Neural cell (in vitro differentiated cells): Measurements from ENCODE around the gene YY1. TPM values are rescaled to one million over a fixed set of nuclear protein-coding genes. Genes with fewer than 3 reads are reported as not detected.

Experiments used
- H2AFZ ChIP-seq: fragments of 200-600, 300-800 bp; sonication (generic), shearing (Covaris generic); 2 replicates; pipeline ENCODE4 v1.6.0; 2014; ENCODE audit warnings: low read depth, mild to moderate bottlenecking, antibody characterized with exemption, low read length, moderate library complexity
- H3F3A ChIP-seq: fragments of 200-600 bp; shearing (Covaris generic); 2 replicates; pipeline ENCODE4 v1.6.1; 2016; ENCODE audit warnings: mild to moderate bottlenecking, moderate library complexity, mixed read lengths, antibody characterized with exemption, low read length; ENCODE audit not compliant: insufficient read depth, poor library complexity, severe bottlenecking
- H3K27ac ChIP-seq: fragments of 200-600, 300-800 bp; sonication (generic), shearing (Covaris generic); 2 replicates; pipeline ENCODE4 v1.5.1; 2014; ENCODE audit warnings: mild to moderate bottlenecking, low read length, moderate library complexity
- H3K27me3 ChIP-seq: fragments of 300-800, 200-600 bp; sonication (generic), shearing (Covaris generic); 2 replicates; pipeline ENCODE4 v1.6.0; 2014; ENCODE audit warnings: mild to moderate bottlenecking, low read depth, low read length, moderate library complexity; ENCODE audit not compliant: insufficient read depth
- H3K36me3 ChIP-seq: fragments of 300-800, 200-600 bp; sonication (generic), shearing (Covaris generic); 2 replicates; pipeline ENCODE4 v1.5.1; 2014; ENCODE audit warnings: mild to moderate bottlenecking, antibody characterized with exemption, low read length, moderate library complexity; ENCODE audit not compliant: insufficient read depth
- H3K4me2 ChIP-seq: fragments of 300-800, 200-600 bp; sonication (generic), shearing (Covaris generic); 2 replicates; pipeline ENCODE4 v1.6.0; 2014; ENCODE audit warnings: mild to moderate bottlenecking, low read length
- H3K4me3 ChIP-seq: fragments of 300-800, 200-600 bp; sonication (generic), shearing (Covaris generic); 2 replicates; pipeline ENCODE4 v1.5.1; 2014; ENCODE audit warnings: mild to moderate bottlenecking, low read length, moderate library complexity
- H3K79me2 ChIP-seq: fragments of 200-600 bp; shearing (Covaris generic); replicated peaks from 2 replicates; pipeline ENCODE4 v1.6.0; 2014; ENCODE audit warnings: mild to moderate bottlenecking, low read length, moderate library complexity; ENCODE audit not compliant: insufficient read depth
- H3K9ac ChIP-seq: fragments of 300-800, 200-600 bp; sonication (generic), shearing (Covaris generic); 2 replicates; pipeline ENCODE4 v1.6.1; 2016; ENCODE audit warnings: mild to moderate bottlenecking, low read length, mixed read lengths
- H3K9me2 ChIP-seq: fragments of 200-600 bp; shearing (Covaris generic); 2 replicates; pipeline ENCODE4 v1.6.1; 2016; ENCODE audit warnings: mild to moderate bottlenecking, low read length, mixed read lengths; ENCODE audit not compliant: insufficient read depth
- H3K9me3 ChIP-seq: fragments of 200-600, 300-800 bp; sonication (generic), shearing (Covaris generic); 2 replicates; pipeline ENCODE4 v1.6.1; 2016; ENCODE audit warnings: mild to moderate bottlenecking, mixed run types, low read length, moderate library complexity, mixed read lengths
- H4K20me1 ChIP-seq: fragments of 200-600 bp; shearing (Covaris generic); 2 replicates; pipeline ENCODE4 v1.6.1; 2016; ENCODE audit warnings: mild to moderate bottlenecking, mixed run types; ENCODE audit not compliant: insufficient read depth
- EP300 ChIP-seq: fragments of 450-650 bp; conservative IDR thresholded peaks from 2 replicates; pipeline ENCODE4 v1.6.1; 2014; ENCODE audit warnings: antibody characterized with exemption, mild to moderate bottlenecking, moderate library complexity; ENCODE audit not compliant: poor library complexity, severe bottlenecking
- EZH2 ChIP-seq: fragments of 200-600, 300-800 bp; shearing (Covaris generic), sonication (generic); IDR thresholded peaks from 2 replicates; pipeline ENCODE4 v1.6.1; 2014; ENCODE audit warnings: antibody characterized with exemption, low read length, borderline replicate concordance, mild to moderate bottlenecking; ENCODE audit not compliant: insufficient read depth, poor library complexity, severe bottlenecking
- MXI1 ChIP-seq: fragments of 450-650 bp; conservative IDR thresholded peaks from 2 replicates; pipeline ENCODE4 v1.6.1; 2014; ENCODE audit warnings: antibody characterized with exemption, mild to moderate bottlenecking; ENCODE audit not compliant: poor library complexity, severe bottlenecking
- POLR2AphosphoS5 ChIP-seq: IDR thresholded peaks from 2 replicates; pipeline ENCODE4 v1.6.1; 2012
- RAD21 ChIP-seq: fragments of 450-650 bp; conservative IDR thresholded peaks from 2 replicates; pipeline ENCODE4 v1.6.1; 2014; ENCODE audit warnings: antibody characterized with exemption, mild to moderate bottlenecking, moderate library complexity
- SMC3 ChIP-seq: fragments of 450-650 bp; conservative IDR thresholded peaks from 2 replicates; pipeline ENCODE4 v1.6.1; 2014; ENCODE audit warnings: antibody characterized with exemption, mild to moderate bottlenecking, moderate library complexity; ENCODE audit not compliant: poor library complexity
- TAF1 ChIP-seq: IDR thresholded peaks from 2 replicates; pipeline ENCODE4 v1.6.1; 2012; ENCODE audit warnings: low read depth
- polyA plus RNA-seq: library from polyadenylated mRNA; depleted of rRNA; stranded (reverse); fragments of >200 nt; gene quantifications from 2 replicates; pipeline ENCODE4 v1.2.3, GENCODE V29; 2014
- TF ChIP-seq, protein P1 (sequence below): IDR thresholded peaks from 2 replicates; pipeline ENCODE4 v1.6.1; 2012; ENCODE audit warnings: borderline replicate concordance
- TF ChIP-seq, protein P2 (sequence below): fragments of 450-650 bp; IDR thresholded peaks from 2 replicates; pipeline ENCODE4 v1.5.1; 2014; ENCODE audit warnings: antibody characterized with exemption, mild to moderate bottlenecking, moderate library complexity; ENCODE audit not compliant: poor library complexity, severe bottlenecking

The YY1 gene
- polyA plus RNA-seq, 1 donor from 2014 or later: 50.4 TPM

DNA sequence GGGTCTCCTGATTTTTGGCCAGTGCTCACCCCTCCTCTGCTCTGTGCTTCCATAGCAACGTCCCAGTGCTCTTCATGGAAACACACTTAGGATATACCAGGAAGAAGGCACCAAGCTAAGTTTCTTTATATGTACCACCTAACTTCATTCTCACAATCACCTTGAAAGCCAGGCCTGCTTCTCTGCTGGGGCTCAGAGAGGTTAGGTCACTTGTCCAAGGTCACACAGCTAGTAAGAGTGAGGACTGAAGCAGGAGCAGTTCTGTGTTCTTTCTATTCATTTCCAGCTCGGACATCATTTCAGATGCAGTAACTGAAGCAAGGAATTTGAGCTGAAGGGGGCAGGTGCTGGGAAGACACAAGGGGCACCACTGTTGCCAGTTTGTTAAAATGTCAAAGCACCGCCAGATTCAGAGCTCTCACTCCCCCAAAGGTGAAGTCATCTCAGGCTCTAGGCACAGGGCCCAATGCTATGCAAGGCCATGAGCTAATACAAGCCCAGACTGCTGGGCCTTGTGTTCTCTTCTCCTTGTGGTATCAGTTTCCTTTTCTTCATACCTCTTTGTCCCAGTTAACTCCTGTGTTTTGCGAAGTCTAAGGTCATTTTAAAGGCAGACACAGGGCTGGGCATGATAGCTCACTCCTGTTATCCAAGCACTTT is 19.7 kb upstream of the YY1 start:
- H3K4me3 ChIP-seq: no peak overlapping the region
- no peak overlapping the region for H3K4me2 ChIP-seq
- no peaks in the 10 kb centered on the region for H3F3A ChIP-seq
- no peak overlapping the region for H3K27ac ChIP-seq
- H3K27me3 ChIP-seq: no peaks in the 10 kb centered on the region
- TF ChIP-seq, protein P1, sequence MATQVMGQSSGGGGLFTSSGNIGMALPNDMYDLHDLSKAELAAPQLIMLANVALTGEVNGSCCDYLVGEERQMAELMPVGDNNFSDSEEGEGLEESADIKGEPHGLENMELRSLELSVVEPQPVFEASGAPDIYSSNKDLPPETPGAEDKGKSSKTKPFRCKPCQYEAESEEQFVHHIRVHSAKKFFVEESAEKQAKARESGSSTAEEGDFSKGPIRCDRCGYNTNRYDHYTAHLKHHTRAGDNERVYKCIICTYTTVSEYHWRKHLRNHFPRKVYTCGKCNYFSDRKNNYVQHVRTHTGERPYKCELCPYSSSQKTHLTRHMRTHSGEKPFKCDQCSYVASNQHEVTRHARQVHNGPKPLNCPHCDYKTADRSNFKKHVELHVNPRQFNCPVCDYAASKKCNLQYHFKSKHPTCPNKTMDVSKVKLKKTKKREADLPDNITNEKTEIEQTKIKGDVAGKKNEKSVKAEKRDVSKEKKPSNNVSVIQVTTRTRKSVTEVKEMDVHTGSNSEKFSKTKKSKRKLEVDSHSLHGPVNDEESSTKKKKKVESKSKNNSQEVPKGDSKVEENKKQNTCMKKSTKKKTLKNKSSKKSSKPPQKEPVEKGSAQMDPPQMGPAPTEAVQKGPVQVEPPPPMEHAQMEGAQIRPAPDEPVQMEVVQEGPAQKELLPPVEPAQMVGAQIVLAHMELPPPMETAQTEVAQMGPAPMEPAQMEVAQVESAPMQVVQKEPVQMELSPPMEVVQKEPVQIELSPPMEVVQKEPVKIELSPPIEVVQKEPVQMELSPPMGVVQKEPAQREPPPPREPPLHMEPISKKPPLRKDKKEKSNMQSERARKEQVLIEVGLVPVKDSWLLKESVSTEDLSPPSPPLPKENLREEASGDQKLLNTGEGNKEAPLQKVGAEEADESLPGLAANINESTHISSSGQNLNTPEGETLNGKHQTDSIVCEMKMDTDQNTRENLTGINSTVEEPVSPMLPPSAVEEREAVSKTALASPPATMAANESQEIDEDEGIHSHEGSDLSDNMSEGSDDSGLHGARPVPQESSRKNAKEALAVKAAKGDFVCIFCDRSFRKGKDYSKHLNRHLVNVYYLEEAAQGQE: no peak
- no peak for TF ChIP-seq TAF1
- no peak for TF ChIP-seq MXI1
- no peak for TF ChIP-seq RAD21
- no peak for TF ChIP-seq EP300
- TF ChIP-seq SMC3: no peak
- no peak for TF ChIP-seq POLR2AphosphoS5
- TF ChIP-seq, protein P2, sequence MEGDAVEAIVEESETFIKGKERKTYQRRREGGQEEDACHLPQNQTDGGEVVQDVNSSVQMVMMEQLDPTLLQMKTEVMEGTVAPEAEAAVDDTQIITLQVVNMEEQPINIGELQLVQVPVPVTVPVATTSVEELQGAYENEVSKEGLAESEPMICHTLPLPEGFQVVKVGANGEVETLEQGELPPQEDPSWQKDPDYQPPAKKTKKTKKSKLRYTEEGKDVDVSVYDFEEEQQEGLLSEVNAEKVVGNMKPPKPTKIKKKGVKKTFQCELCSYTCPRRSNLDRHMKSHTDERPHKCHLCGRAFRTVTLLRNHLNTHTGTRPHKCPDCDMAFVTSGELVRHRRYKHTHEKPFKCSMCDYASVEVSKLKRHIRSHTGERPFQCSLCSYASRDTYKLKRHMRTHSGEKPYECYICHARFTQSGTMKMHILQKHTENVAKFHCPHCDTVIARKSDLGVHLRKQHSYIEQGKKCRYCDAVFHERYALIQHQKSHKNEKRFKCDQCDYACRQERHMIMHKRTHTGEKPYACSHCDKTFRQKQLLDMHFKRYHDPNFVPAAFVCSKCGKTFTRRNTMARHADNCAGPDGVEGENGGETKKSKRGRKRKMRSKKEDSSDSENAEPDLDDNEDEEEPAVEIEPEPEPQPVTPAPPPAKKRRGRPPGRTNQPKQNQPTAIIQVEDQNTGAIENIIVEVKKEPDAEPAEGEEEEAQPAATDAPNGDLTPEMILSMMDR: no peak
- no peak for TF ChIP-seq EZH2
- H3K9me2 ChIP-seq: no peaks in the 10 kb centered on the region
- H2AFZ ChIP-seq: no peak overlapping the region
- no peak overlapping the region for H3K9ac ChIP-seq
- no peaks in the 10 kb centered on the region for H3K36me3 ChIP-seq
- peaks cover 16% of the 10 kb centered on the region for H3K79me2 ChIP-seq
- no peaks in the 10 kb centered on the region for H3K9me3 ChIP-seq
- H4K20me1 ChIP-seq: no peaks in the 10 kb centered on the region

- H3K9me3 ChIP-seq: no peaks in the 10 kb centered on the region
- peaks cover 37% of the 10 kb centered on the region for H3K79me2 ChIP-seq
- H3K4me2 ChIP-seq: peak overlapping the region; percentile 58
- peak overlapping the region; percentile 57 for H3K9ac ChIP-seq
- H2AFZ ChIP-seq: no peak overlapping the region
- H4K20me1 ChIP-seq: no peaks in the 10 kb centered on the region
- no peaks in the 10 kb centered on the region for H3K9me2 ChIP-seq
- H3K36me3 ChIP-seq: no peaks in the 10 kb centered on the region
- H3K27me3 ChIP-seq: no peaks in the 10 kb centered on the region
- H3F3A ChIP-seq: no peaks in the 10 kb centered on the region
- peak overlapping the region; percentile 63 for H3K4me3 ChIP-seq
- H3K27ac ChIP-seq: peak overlapping the region; percentile 65
- no peak for TF ChIP-seq RAD21
- TF ChIP-seq TAF1: peak; percentile 64
- peak; percentile 24 for TF ChIP-seq SMC3
- TF ChIP-seq, protein P1: peak; percentile 66
- TF ChIP-seq EZH2: no peak
- TF ChIP-seq EP300: no peak
- TF ChIP-seq POLR2AphosphoS5: peak; percentile 64
- TF ChIP-seq, protein P2: no peak
- TF ChIP-seq MXI1: no peak
These were observed 17.3 kb upstream of the YY1 start for GRCh38 chr14:100221533-100222223.
